Endothelial cell of umbilical vein (primary cell): ENCODE results near the gene SPG7.

Experiments used
- POLR2A ChIP-seq: IDR thresholded peaks from 2 replicates; pipeline ENCODE4 v1.6.1; 2012; ENCODE audit warnings: low read depth, mild to moderate bottlenecking, control low read depth, low read length
- TF ChIP-seq, protein P1 (sequence below), 2 donors: IDR thresholded peaks; 1 replicate in 1 of 2; 2 replicates in 1 of 2; pipeline ENCODE4 v1.5.1; 2011; ENCODE audit warnings: low read length in 2 of 2, mild to moderate bottlenecking in 2 of 2, moderate library complexity in 2 of 2, control low read depth in 1 of 2, inconsistent platforms in 1 of 2, low read depth in 1 of 2; ENCODE audit not compliant: insufficient read depth in 1 of 2; ENCODE audit errors: extremely low read depth in 1 of 2

DNA sequence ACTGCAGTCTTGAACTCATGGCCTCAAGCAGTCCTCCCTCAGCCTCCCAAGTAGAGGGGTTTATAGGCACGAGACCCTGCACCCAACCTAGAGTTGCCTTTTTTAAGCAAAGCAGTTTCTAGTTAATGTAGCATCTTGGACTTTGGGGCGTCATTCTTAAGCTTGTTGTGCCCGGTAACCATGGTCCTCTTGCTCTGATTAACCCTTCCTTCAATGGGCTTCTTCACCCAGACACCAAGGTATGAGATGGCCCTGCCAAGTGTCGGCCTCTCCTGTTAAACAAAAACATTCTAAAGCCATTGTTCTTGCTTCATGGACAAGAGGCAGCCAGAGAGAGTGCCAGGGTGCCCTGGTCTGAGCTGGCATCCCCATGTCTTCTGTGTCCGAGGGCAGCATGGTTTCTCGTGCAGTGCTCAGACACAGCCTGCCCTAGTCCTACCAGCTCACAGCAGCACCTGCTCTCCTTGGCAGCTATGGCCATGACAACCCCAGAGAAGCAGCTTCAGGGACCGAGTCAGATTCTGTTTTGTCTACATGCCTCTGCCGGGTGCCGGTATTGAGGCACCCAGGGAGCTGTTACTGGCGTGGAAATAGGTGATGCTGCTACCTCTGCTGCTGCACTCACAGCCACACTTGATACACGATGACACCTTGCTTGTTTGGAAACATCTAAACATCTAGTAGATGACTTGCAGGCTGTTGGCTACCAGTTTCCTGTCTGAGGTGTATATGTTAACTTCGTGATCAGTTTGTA, 55.6 kb downstream of the SPG7 start:
- TF ChIP-seq POLR2A = no peak
- TF ChIP-seq, protein P1, sequence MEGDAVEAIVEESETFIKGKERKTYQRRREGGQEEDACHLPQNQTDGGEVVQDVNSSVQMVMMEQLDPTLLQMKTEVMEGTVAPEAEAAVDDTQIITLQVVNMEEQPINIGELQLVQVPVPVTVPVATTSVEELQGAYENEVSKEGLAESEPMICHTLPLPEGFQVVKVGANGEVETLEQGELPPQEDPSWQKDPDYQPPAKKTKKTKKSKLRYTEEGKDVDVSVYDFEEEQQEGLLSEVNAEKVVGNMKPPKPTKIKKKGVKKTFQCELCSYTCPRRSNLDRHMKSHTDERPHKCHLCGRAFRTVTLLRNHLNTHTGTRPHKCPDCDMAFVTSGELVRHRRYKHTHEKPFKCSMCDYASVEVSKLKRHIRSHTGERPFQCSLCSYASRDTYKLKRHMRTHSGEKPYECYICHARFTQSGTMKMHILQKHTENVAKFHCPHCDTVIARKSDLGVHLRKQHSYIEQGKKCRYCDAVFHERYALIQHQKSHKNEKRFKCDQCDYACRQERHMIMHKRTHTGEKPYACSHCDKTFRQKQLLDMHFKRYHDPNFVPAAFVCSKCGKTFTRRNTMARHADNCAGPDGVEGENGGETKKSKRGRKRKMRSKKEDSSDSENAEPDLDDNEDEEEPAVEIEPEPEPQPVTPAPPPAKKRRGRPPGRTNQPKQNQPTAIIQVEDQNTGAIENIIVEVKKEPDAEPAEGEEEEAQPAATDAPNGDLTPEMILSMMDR (IDR thresholded peaks at IDR 0.05; ENCODE audit: extremely low read depth in 1 of 2, insufficient read depth in 1 of 2, low read depth in 1 of 2, low read length in 2 of 2) = no peak
